H1 (cell line): ENCODE results near the gene IL1A. TPM values are rescaled to one million over a fixed set of nuclear protein-coding genes. Genes with fewer than 3 reads are reported as not detected.
A peak's percentile ranks its signal among the peaks of the same experiment; 100 is the strongest.

Experiments used
- CTCF ChIA-PET: fragments of 300-600 bp; sonication (Branson Sonifier 250); formaldehyde crosslinking; loops from one replicate; lab custom pipeline; 2021; ENCODE audit not compliant: partially characterized antibody; lab: Charles Lee
- POLR2A ChIA-PET: fragments of 300-600 bp; sonication (Branson Sonifier 250); formaldehyde crosslinking; loops from one replicate; lab custom pipeline; 2021; ENCODE audit warnings: inconsistent platforms; ENCODE audit not compliant: partially characterized antibody; lab: Charles Lee
- DNase-seq, 2 experiments: peaks; one replicate each; pipeline versions ENCODE4 v3.0.0 to v3.0.0-alpha.2; 2010 to 2022; ENCODE audit warnings: low spot score in 2 of 2, low read depth in 1 of 2, mixed read lengths in 1 of 2
- FAIRE-seq: peaks from 2 replicates; lab custom pipeline; 2011; peaks lifted over from hg19 to GRCh38; lab: Jason Lieb, UNC
- H2AFZ ChIP-seq: 2 replicates; pipeline ENCODE4 v1.8.1; 2012; ENCODE audit warnings: low read length, inconsistent platforms
- H2AK5ac ChIP-seq: 2 replicates; pipeline ENCODE4 v1.6.1; 2013; ENCODE audit warnings: low read depth, low read length
- H2BK120ac ChIP-seq: replicated peaks from 2 replicates; pipeline ENCODE3; 2013; ENCODE audit warnings: low read depth, low read length, inconsistent platforms
- H2BK12ac ChIP-seq: 2 replicates; pipeline ENCODE4 v1.6.1; 2013; ENCODE audit warnings: low read depth, low read length
- H2BK15ac ChIP-seq: 2 replicates; pipeline ENCODE4 v1.6.1; 2013; ENCODE audit warnings: low read length
- H2BK20ac ChIP-seq: 2 replicates; pipeline ENCODE4 v1.6.1; 2013; ENCODE audit warnings: low read length
- H2BK5ac ChIP-seq: 2 replicates; pipeline ENCODE4 v1.6.1; 2013; ENCODE audit warnings: low read depth, low read length
- H3K14ac ChIP-seq: 2 replicates; pipeline ENCODE4 v1.6.1; 2013; ENCODE audit warnings: inconsistent platforms; ENCODE audit not compliant: insufficient read length
- H3K18ac ChIP-seq: 2 replicates; pipeline ENCODE4 v1.6.1; 2013; ENCODE audit warnings: low read length; ENCODE audit errors: extremely low read depth
- H3K23ac ChIP-seq: 2 replicates; pipeline ENCODE4 v1.6.1; 2013; ENCODE audit warnings: inconsistent platforms; ENCODE audit not compliant: insufficient read length
- H3K23me2 ChIP-seq: 2 replicates; pipeline ENCODE4 v1.6.1; 2013; ENCODE audit warnings: low read depth, low read length
- H3K27ac ChIP-seq: 2 replicates; pipeline ENCODE4 v1.6.1; 2011; ENCODE audit warnings: low read depth, low read length, inconsistent platforms
- H3K27me3 ChIP-seq, 4 experiments: replicated peaks in 1 of 4; 1 replicate in 1 of 4; 2 replicates in 3 of 4; pipeline versions ENCODE4 v1.6.1 to v1.8.1; 2011 to 2013; ENCODE audit warnings: low read length in 3 of 4, mild to moderate bottlenecking in 3 of 4, inconsistent platforms in 2 of 4, mixed read lengths in 2 of 4, moderate library complexity in 1 of 4; ENCODE audit not compliant: control insufficient read depth in 3 of 4, insufficient read depth in 3 of 4; ENCODE audit errors: extremely low read depth in 1 of 4
- H3K36me3 ChIP-seq, 4 experiments: 2 replicates each; pipeline versions ENCODE4 v1.6.1 to v1.8.1; 2011 to 2013; ENCODE audit warnings: mild to moderate bottlenecking in 4 of 4, low read length in 3 of 4, moderate library complexity in 2 of 4, control low read depth in 1 of 4, inconsistent platforms in 1 of 4; ENCODE audit not compliant: insufficient read depth in 4 of 4, control insufficient read depth in 2 of 4
- H3K4ac ChIP-seq: replicated peaks from 2 replicates; pipeline ENCODE3; 2013; ENCODE audit warnings: low read length, low read depth, mixed read lengths, inconsistent platforms; ENCODE audit not compliant: insufficient read length
- H3K4me1 ChIP-seq, 4 experiments: replicated peaks in 1 of 4; 1 replicate in 1 of 4; 2 replicates in 3 of 4; pipeline versions ENCODE4 v1.6.1 to v1.8.1; 2011 to 2013; ENCODE audit warnings: low read length in 3 of 4, inconsistent platforms in 2 of 4, mixed read lengths in 1 of 4; ENCODE audit not compliant: insufficient read depth in 4 of 4, control insufficient read depth in 3 of 4
- H3K4me2 ChIP-seq, 2 experiments: 2 replicates each; pipeline versions ENCODE4 v1.6.1 to v1.8.1; 2011 to 2013; ENCODE audit warnings: low read depth in 2 of 2, low read length in 2 of 2, control low read depth in 1 of 2, inconsistent platforms in 1 of 2, mild to moderate bottlenecking in 1 of 2; ENCODE audit not compliant: insufficient read depth in 1 of 2
- H3K4me3 ChIP-seq, 4 experiments: fragments of 200-600, 300-600 bp in 1 of 4; sonication (generic), shearing (Covaris generic), sonication (Bioruptor Twin) in 1 of 4; 2 replicates each; pipeline versions ENCODE4 v1.5.1 to v1.8.1; 2011 to 2016; ENCODE audit warnings: low read length in 4 of 4, low read depth in 3 of 4, control low read depth in 2 of 4, inconsistent platforms in 2 of 4, mild to moderate bottlenecking in 2 of 4, mixed read lengths in 1 of 4, moderate library complexity in 1 of 4; ENCODE audit not compliant: insufficient read depth in 2 of 4; ENCODE audit errors: extremely low read depth in 1 of 4
- H3K56ac ChIP-seq: replicated peaks from 2 replicates; pipeline ENCODE3; 2013; ENCODE audit warnings: low read depth, mild to moderate bottlenecking, mixed read lengths, low read length, inconsistent platforms; ENCODE audit not compliant: insufficient read length
- H3K79me1 ChIP-seq: 2 replicates; pipeline ENCODE4 v1.6.1; 2013; ENCODE audit warnings: low read depth, low read length, control low read depth
- H3K79me2 ChIP-seq, 2 experiments: 2 replicates each; pipeline versions ENCODE4 v1.6.1 to v1.8.1; 2012 to 2013; ENCODE audit warnings: low read length in 2 of 2, mild to moderate bottlenecking in 2 of 2, inconsistent platforms in 1 of 2; ENCODE audit not compliant: insufficient read depth in 2 of 2, control insufficient read depth in 1 of 2
- H3K9ac ChIP-seq, 4 experiments: replicated peaks in 1 of 4; 1 replicate in 1 of 4; 2 replicates in 3 of 4; pipeline versions ENCODE4 v1.6.1 to v1.8.1; 2011 to 2013; ENCODE audit warnings: low read depth in 3 of 4, low read length in 3 of 4, control low read depth in 2 of 4, mild to moderate bottlenecking in 2 of 4, moderate library complexity in 2 of 4, inconsistent platforms in 1 of 4; ENCODE audit errors: extremely low read depth in 1 of 4
- H3K9me3 ChIP-seq, 2 experiments: 2 replicates each; pipeline versions ENCODE4 v1.6.1 to v1.8.1; 2012 to 2013; ENCODE audit warnings: mild to moderate bottlenecking in 2 of 2, moderate library complexity in 2 of 2, control low read depth in 1 of 2, inconsistent platforms in 1 of 2, low read depth in 1 of 2, low read length in 1 of 2, mixed read lengths in 1 of 2; ENCODE audit not compliant: insufficient read depth in 2 of 2
- H4K20me1 ChIP-seq, 2 experiments: replicated peaks in 1 of 2; 2 replicates each; pipeline versions ENCODE3 to v1.8.1; 2011 to 2013; ENCODE audit warnings: inconsistent platforms in 2 of 2, low read length in 2 of 2, mild to moderate bottlenecking in 1 of 2; ENCODE audit not compliant: insufficient read depth in 2 of 2, control insufficient read depth in 1 of 2
- H4K5ac ChIP-seq: 2 replicates; pipeline ENCODE4 v1.6.1; 2013; ENCODE audit warnings: low read length, low read depth, mixed read lengths, inconsistent platforms; ENCODE audit not compliant: insufficient read length
- H4K8ac ChIP-seq: 2 replicates; pipeline ENCODE4 v1.8.0; 2013; ENCODE audit warnings: mild to moderate bottlenecking, moderate library complexity, low read length, inconsistent platforms; ENCODE audit not compliant: insufficient read depth; ENCODE audit errors: extremely low read depth
- H4K91ac ChIP-seq: replicated peaks from 2 replicates; pipeline ENCODE3; 2013; ENCODE audit warnings: low read length, mixed read lengths, inconsistent platforms; ENCODE audit not compliant: insufficient read length
- CEBPB ChIP-seq: IDR thresholded peaks from 2 replicates; pipeline ENCODE4 v1.6.1; 2012; ENCODE audit warnings: low read depth, low read length
- CHD1 ChIP-seq: IDR thresholded peaks from 2 replicates; pipeline ENCODE4 v1.6.1; 2012; ENCODE audit warnings: low read depth, low read length, improper control_type of control experiment
- CREB1 ChIP-seq: IDR thresholded peaks from 2 replicates; pipeline ENCODE4 v1.6.1; 2012; ENCODE audit warnings: inconsistent platforms
- E2F6 ChIP-seq: IDR thresholded peaks from 2 replicates; pipeline ENCODE4 v1.6.1; 2012; ENCODE audit warnings: inconsistent platforms
- FOSL1 ChIP-seq: IDR thresholded peaks from 2 replicates; pipeline ENCODE4 v1.6.1; 2011; ENCODE audit warnings: mild to moderate bottlenecking, low read depth, low read length, moderate library complexity; ENCODE audit not compliant: insufficient read depth
- GTF2F1 ChIP-seq: IDR thresholded peaks from 2 replicates; pipeline ENCODE4 v1.6.1; 2012; ENCODE audit warnings: low read depth, low read length, improper control_type of control experiment, borderline replicate concordance
- KDM4A ChIP-seq: IDR thresholded peaks from one replicate; pipeline ENCODE4 v1.7.1; 2012; ENCODE audit warnings: low read depth, mild to moderate bottlenecking, moderate library complexity, low read length, inconsistent platforms; ENCODE audit not compliant: severe bottlenecking
- RBBP5 ChIP-seq: IDR thresholded peaks from 2 replicates; pipeline ENCODE4 v1.7.1; 2012; ENCODE audit warnings: low read depth, mild to moderate bottlenecking, inconsistent platforms, low read length, moderate library complexity, borderline replicate concordance
- RFX5 ChIP-seq: IDR thresholded peaks from 2 replicates; pipeline ENCODE4 v1.6.1; 2011; ENCODE audit warnings: low read depth, low read length, improper control_type of control experiment, borderline replicate concordance
- RXRA ChIP-seq: IDR thresholded peaks from 2 replicates; pipeline ENCODE4 v1.6.1; 2011; ENCODE audit warnings: low read depth, mild to moderate bottlenecking, low read length, moderate library complexity; ENCODE audit not compliant: insufficient read depth
- SP4 ChIP-seq: IDR thresholded peaks from 2 replicates; pipeline ENCODE4 v1.6.1; 2012; ENCODE audit warnings: low read length, inconsistent platforms
- SRF ChIP-seq: IDR thresholded peaks from 2 replicates; pipeline ENCODE4 v1.6.1; 2011; ENCODE audit warnings: mild to moderate bottlenecking, low read depth, low read length, moderate library complexity
- SUZ12 ChIP-seq: fragments of 200-600 bp; sonication (generic); IDR thresholded peaks from 2 replicates; pipeline ENCODE4 v1.6.1; 2012; ENCODE audit warnings: mild to moderate bottlenecking, inconsistent platforms, low read length, moderate library complexity, mixed read lengths
- WGBS, 2 experiments: shearing (Covaris generic) in 1 of 2; methylation state at CpG; one replicate each; pipeline versions ENCODE4 v1.1.6 to v1.1.7; 2013 to 2015; ENCODE audit warnings: low lambda C conversion rate in 2 of 2, mixed read lengths in 2 of 2, inconsistent platforms in 1 of 2, low coverage in 1 of 2, missing lambda C conversion rate in 1 of 2; ENCODE audit not compliant: insufficient replicate concordance in 2 of 2, insufficient coverage in 1 of 2, insufficient read length in 1 of 2; ENCODE audit errors: extremely low coverage in 1 of 2, missing lambda C conversion rate in 1 of 2; 5-methylcytosine and 5-hydroxymethylcytosine counted together
- polyA plus RNA-seq, 7 experiments: library from polyadenylated mRNA; depleted of rRNA in 3 of 7; stranded (reverse) in 5 of 7; unstranded in 2 of 7; fragments of >200 nt in 5 of 7; fragments of 200-250 nt in 2 of 7; gene quantifications; 1 replicate in 5 of 7; 2 replicates in 1 of 7; 4 replicates in 1 of 7; pipeline versions ENCODE4 v1.2.1 to v1.2.3, GENCODE V29; 2011 to 2013; ENCODE audit warnings: missing spikeins in 2 of 7, mixed read lengths in 2 of 7
- total RNA-seq: library from RNA; stranded (reverse); fragmentation: NEBNext Ultra II Directional; extraction: Animal tissue kit (Norgen Biotek cat#: 25700); gene quantifications from 2 replicates; pipeline ENCODE4 v1.2.1, GENCODE V29; 2021

Gene IL1A
- total and polyA plus RNA-seq, 2 of the 8 experiments (the other 6 are each of a cell fraction or from before 2014, with no cell fraction given), result 0.32 to 0.74 TPM

GRCh38 chr2:112811276-112811831, 27.1 kb upstream of the IL1A start:
- ChIA-PET POLR2A (no interaction called here), CTCF (interaction anchor here (1.4 to 2.5 kb wide), 2 partner anchors 74 to 85 kb away, joined by 5 to 8 read pairs; no protein-coding TSS in a partner anchor)
- Histone ChIP-seq H4K5ac (no peak overlapping the region), H4K91ac (no peak overlapping the region), H3K27ac (no peak overlapping the region), H2AFZ (no peak overlapping the region), H3K27me3 (no peaks in the 10 kb centered on the region), H3K9ac (no peak overlapping the region), H2BK5ac (peak overlapping the region; percentile 77; the same call in 1 of the 2 replicates), H3K56ac (no peak overlapping the region), H3K18ac (peak overlapping the region; percentile 60; the same call in 1 of the 2 replicates), H3K79me1 (no peaks in the 10 kb centered on the region), H4K20me1 (no peaks in the 10 kb centered on the region), H3K4me2 (no peak overlapping the region), H3K4me3 (no peak overlapping the region), H3K23ac (no peak overlapping the region), H2BK15ac (peak overlapping the region; percentile 96; the same call in 1 of the 2 replicates), H3K4ac (no peak overlapping the region), H2BK20ac (peak overlapping the region; percentile 66; the same call in 1 of the 2 replicates), H3K9me3 (no peaks in the 10 kb centered on the region), H4K8ac (no peak overlapping the region), H3K79me2 (no peaks in the 10 kb centered on the region), H3K36me3 (no peaks in the 10 kb centered on the region), H2BK12ac (peak overlapping the region; percentile 68; the same call in 1 of the 2 replicates), H2AK5ac (no peak overlapping the region), H3K4me1 (peaks cover 0 to 15% (median 5%) of the 10 kb centered on the region in 4 experiments; a peak in 6 of 7 replicates), H2BK120ac (peak overlapping the region; percentile 11), H3K14ac (no peak overlapping the region), H3K23me2 (no peaks in the 10 kb centered on the region)
- TF ChIP-seq RBBP5 (no peak), SRF (no peak), CREB1 (no peak), CEBPB (no peak), SP4 (no peak), RXRA (no peak), CHD1 (no peak), E2F6 (no peak), KDM4A (no peak), GTF2F1 (no peak), FOSL1 (no peak), RFX5 (no peak), SUZ12 (no peak)
- FAIRE-seq, result no peak
- WGBS, 2 experiments, result 88% methylated on average over 3 of the region's 3 CpGs; no CpG with 5 or more reads in 1 of the 2 experiments
- DNase-seq, result no peak
